ENCODE data around the gene PAOX.

PAOX gene

GRCh38 chr10:133336577-133337369 lies 42.3 kb upstream of the PAOX start, which contains the start of gene CALY (continued):
- TF ChIP-seq ZBTB26 (tag by site-specific recombination; optimal IDR thresholded peaks at IDR 0.05), result peak; percentile 2

- ChIA-PET CTCF (no interaction called here), POLR2A (no interaction called here)
- Histone ChIP-seq H3K27ac (ENCODE audit: extremely low read depth, low read depth, low read length) (no peak overlapping the region), H3K4me1 (ENCODE audit: control insufficient read depth, insufficient read depth, low read length) (peaks cover 2% of the 10 kb centered on the region; the same call in 1 of the 2 replicates), H3K9me3 (ENCODE audit: control insufficient read depth, insufficient read depth, low read depth, low read length) (no peaks in the 10 kb centered on the region), H3K4me3 (ENCODE audit: low read depth, low read length) (no peak overlapping the region), H3K36me3 (ENCODE audit: control insufficient read depth in 2 of 2, insufficient read depth in 1 of 2, low read length in 2 of 2) (no peaks in the 10 kb centered on the region)
- TF ChIP-seq GLIS1 (tag by site-specific recombination; IDR thresholded peaks at IDR 0.05) (no peak), RBAK (tag by site-specific recombination; IDR thresholded peaks at IDR 0.05) (no peak), ZNF610 (tag by site-specific recombination; IDR thresholded peaks at IDR 0.05; ENCODE audit: borderline replicate concordance) (no peak), ZFP69B (tag by site-specific recombination; IDR thresholded peaks at IDR 0.05) (no peak), ZNF654 (tag by site-specific recombination; IDR thresholded peaks at IDR 0.05; ENCODE audit: low read depth) (no peak), KLF10 (tag by site-specific recombination; IDR thresholded peaks at IDR 0.05) (no peak), ZNF785 (tag by site-specific recombination; IDR thresholded peaks at IDR 0.05) (no peak; the same call in 1 of the 2 replicates), ZNF211 (tag by site-specific recombination; IDR thresholded peaks at IDR 0.05; ENCODE audit: low read depth) (no peak), BCL6B (tag by site-specific recombination; IDR thresholded peaks at IDR 0.05) (no peak), ZNF514 (tag by site-specific recombination; IDR thresholded peaks at IDR 0.05) (no peak), ZNF416 (tag by site-specific recombination; IDR thresholded peaks at IDR 0.05) (0 out of 2 replicates have a peak, but pooled peaks have one; percentile 9), REPIN1 (tag by site-specific recombination; IDR thresholded peaks at IDR 0.05; ENCODE audit: low read depth) (no peak), ZNF555 (tag by site-specific recombination; conservative IDR thresholded peaks at IDR 0.05) (no peak), ZSCAN23 (tag by site-specific recombination; IDR thresholded peaks at IDR 0.05) (no peak), ZNF629 (tag by site-specific recombination; IDR thresholded peaks at IDR 0.05) (no peak), ZNF792 (tag by site-specific recombination; IDR thresholded peaks at IDR 0.05) (no peak), KLF1 (tag by site-specific recombination; IDR thresholded peaks at IDR 0.05) (peak; percentile 21; the same call in 1 of the 2 replicates), ZNF433 (tag by site-specific recombination; IDR thresholded peaks at IDR 0.05; ENCODE audit: low read depth) (no peak), ZNF571 (tag by site-specific recombination; IDR thresholded peaks at IDR 0.05) (0 out of 2 replicates have a peak, but pooled peaks have one; percentile 79), ZEB2 (tag by site-specific recombination; IDR thresholded peaks at IDR 0.05) (peak; percentile 42; the same call in 1 of the 2 replicates), ZNF133 (tag by site-specific recombination; IDR thresholded peaks at IDR 0.05) (peak; percentile 20; the same call in 1 of the 2 replicates), ZNF639 (tag by site-specific recombination; IDR thresholded peaks at IDR 0.05) (no peak; the same call in 1 of the 2 replicates), ZNF2 (tag by site-specific recombination; IDR thresholded peaks at IDR 0.05) (0 out of 2 replicates have a peak, but pooled peaks have one; percentile 19), ZNF19 (tag by site-specific recombination; IDR thresholded peaks at IDR 0.05; ENCODE audit: low read depth) (no peak), ZXDB (tag by site-specific recombination; IDR thresholded peaks at IDR 0.05) (no peak), ZNF354C (tag by site-specific recombination; IDR thresholded peaks at IDR 0.05; ENCODE audit: borderline replicate concordance, low read depth) (no peak), ZNF549 (tag by site-specific recombination; IDR thresholded peaks at IDR 0.05) (no peak), ZNF155 (tag by site-specific recombination; IDR thresholded peaks at IDR 0.05) (peak; percentile 3; the same call in 1 of the 2 replicates), ZNF114 (tag by site-specific recombination; IDR thresholded peaks at IDR 0.05) (no peak)
- TF ChIP-seq, protein P1, sequence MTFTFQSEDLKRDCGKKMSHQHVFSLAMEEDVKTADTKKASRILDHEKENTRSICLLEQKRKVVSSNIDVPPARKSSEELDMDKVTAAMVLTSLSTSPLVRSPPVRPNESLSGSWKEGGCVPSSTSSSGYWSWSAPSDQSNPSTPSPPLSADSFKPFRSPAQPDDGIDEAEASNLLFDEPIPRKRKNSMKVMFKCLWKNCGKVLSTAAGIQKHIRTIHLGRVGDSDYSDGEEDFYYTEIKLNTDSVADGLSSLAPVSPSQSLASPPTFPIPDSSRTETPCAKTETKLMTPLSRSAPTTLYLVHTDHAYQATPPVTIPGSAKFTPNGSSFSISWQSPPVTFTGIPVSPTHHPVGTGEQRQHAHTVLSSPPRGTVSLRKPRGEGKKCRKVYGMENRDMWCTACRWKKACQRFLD (tag by site-specific recombination; IDR thresholded peaks at IDR 0.05), result no peak
- TF ChIP-seq, protein P2, sequence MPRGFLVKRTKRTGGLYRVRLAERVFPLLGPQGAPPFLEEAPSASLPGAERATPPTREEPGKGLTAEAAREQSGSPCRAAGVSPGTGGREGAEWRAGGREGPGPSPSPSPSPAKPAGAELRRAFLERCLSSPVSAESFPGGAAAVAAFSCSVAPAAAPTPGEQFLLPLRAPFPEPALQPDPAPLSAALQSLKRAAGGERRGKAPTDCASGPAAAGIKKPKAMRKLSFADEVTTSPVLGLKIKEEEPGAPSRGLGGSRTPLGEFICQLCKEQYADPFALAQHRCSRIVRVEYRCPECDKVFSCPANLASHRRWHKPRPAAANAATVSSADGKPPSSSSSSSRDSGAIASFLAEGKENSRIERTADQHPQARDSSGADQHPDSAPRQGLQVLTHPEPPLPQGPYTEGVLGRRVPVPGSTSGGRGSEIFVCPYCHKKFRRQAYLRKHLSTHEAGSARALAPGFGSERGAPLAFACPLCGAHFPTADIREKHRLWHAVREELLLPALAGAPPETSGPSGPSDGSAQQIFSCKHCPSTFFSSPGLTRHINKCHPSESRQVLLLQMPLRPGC (tag by site-specific recombination; IDR thresholded peaks at IDR 0.05), result no peak
These were observed 41.7 kb upstream of the PAOX start for GRCh38 chr10:133337370-133337725.

Measured in HEK293 (cell line).